HG02885 (cell line): ENCODE data around the gene SLC5A4.
"Not testable (repeated sequence)": the region's sequence is repeated elsewhere in the genome, so short reads cannot be mapped to it uniquely, and the experiment has no call there.

Experiments used
- ATAC-seq: cut with Tn5 transposase; IDR thresholded peaks from one replicate; pipeline ENCODE4 v1.9.1; 2021; ENCODE audit warnings: mild to moderate bottlenecking; ENCODE audit not compliant: unreplicated experiment, poor library complexity

Gene SLC5A4

GRCh38 chr22:32255217-32255616, at the start of gene SLC5A4:
TSS of gene SLC5A4 (minus strand) at chr22:32255347. CDS start at chr22:32255329, 18 bp downstream.
- no peak for ATAC-seq

- not testable (repeated sequence) for ATAC-seq
Observed at GRCh38 chr22:32293921-32294320, 38.8 kb upstream of the SLC5A4 start.

GRCh38 chr22:32286290-32286840, 31.2 kb upstream of the SLC5A4 start:
- no peak for ATAC-seq

- ATAC-seq, result no peak
Observed at GRCh38 chr22:32281072-32281471, 25.9 kb upstream of the SLC5A4 start.

GRCh38 chr22:32275353-32275752, 20.2 kb upstream of the SLC5A4 start:
- ATAC-seq, result not testable (repeated sequence)

- no peak for ATAC-seq
Observed at GRCh38 chr22:32271389-32271788, 16.2 kb upstream of the SLC5A4 start.

GRCh38 chr22:32270641-32271369, 15.7 kb upstream of the SLC5A4 start:
- ATAC-seq, result no peak

- no peak for ATAC-seq
Observed at GRCh38 chr22:32269316-32269715, 14.2 kb upstream of the SLC5A4 start.

GRCh38 chr22:32267011-32267410, 11.9 kb upstream of the SLC5A4 start:
- no peak for ATAC-seq

GRCh38 chr22:32265882-32266767, 11.0 kb upstream of the SLC5A4 start:
- ATAC-seq, result no peak

GRCh38 chr22:32263678-32264077, 8.5 kb upstream of the SLC5A4 start:
- not testable (repeated sequence) for ATAC-seq

GRCh38 chr22:32261306-32261705, 6.2 kb upstream of the SLC5A4 start:
- no peak for ATAC-seq

GRCh38 chr22:32258791-32259190, 3.6 kb upstream of the SLC5A4 start:
- no peak for ATAC-seq

- no peak for ATAC-seq
Observed at GRCh38 chr22:32255726-32256125, 579 bp upstream of the SLC5A4 start.

- ATAC-seq, result no peak
Observed at GRCh38 chr22:32249231-32249630, 5.9 kb downstream of the SLC5A4 start.

GRCh38 chr22:32248276-32248675, 6.9 kb downstream of the SLC5A4 start:
- no peak for ATAC-seq

- no peak for ATAC-seq
Observed at GRCh38 chr22:32246166-32246565, 9.0 kb downstream of the SLC5A4 start.

- no peak for ATAC-seq
Observed at GRCh38 chr22:32245042-32245441, 10.1 kb downstream of the SLC5A4 start.

GRCh38 chr22:32244547-32244946, 10.6 kb downstream of the SLC5A4 start:
- ATAC-seq, result no peak

GRCh38 chr22:32240461-32240860, 14.7 kb downstream of the SLC5A4 start:
- ATAC-seq, result no peak

GRCh38 chr22:32237906-32238305, 17.2 kb downstream of the SLC5A4 start:
- no peak for ATAC-seq
